Metanephros (tissue), 1 donor: ENCODE results near the gene CRYGD. TPM values are rescaled to one million over a fixed set of nuclear protein-coding genes. Genes with fewer than 3 reads are reported as not detected.

ENCODE experiments used
- total RNA-seq: library from RNA; depleted of rRNA; stranded (reverse); fragments of >200 nt; gene quantifications from one replicate; pipeline ENCODE4 v1.2.3, GENCODE V29; 2014

CRYGD gene
- not detected for total RNA-seq

GRCh38 chr2:208124013-208124715 lies at the start of gene CRYGD:
CRYGD (minus strand) TSS chr2:208124524; CDS start chr2:208124473, 51 bp downstream.

GRCh38 chr2:208163489-208163888 lies 39.2 kb upstream of the CRYGD start, which contains the start of gene CRYGA:
CRYGA (minus strand) TSS chr2:208163589; CDS start chr2:208163556, 33 bp downstream.

GRCh38 chr2:208146006-208146405 lies 21.7 kb upstream of the CRYGD start, which contains the start of gene CRYGB:
CRYGB (minus strand) TSS chr2:208146158; CDS start chr2:208146120, 38 bp downstream.

GRCh38 chr2:208129744-208130711 lies 5.7 kb upstream of the CRYGD start, which contains the start of gene CRYGC:
CRYGC (minus strand) TSS chr2:208129828; CDS start chr2:208129792, 36 bp downstream.

Other genes with a start within 250 kb of the CRYGD start
- 26.7 TPM for gene PLEKHM3, start 99.0 kb downstream of the CRYGD start, total RNA-seq
- not detected for gene CRYGC, start 5.3 kb upstream of the CRYGD start, total RNA-seq
- not detected for gene CRYGB, start 21.6 kb upstream of the CRYGD start, total RNA-seq
- gene CRYGA, start 39.1 kb upstream of the CRYGD start, total RNA-seq = not detected
- not detected for gene C2orf80, start 65.5 kb upstream of the CRYGD start, total RNA-seq
- 53.2 TPM for gene IDH1, start 130.5 kb upstream of the CRYGD start, total RNA-seq
- 40.1 TPM for gene PIKFYVE, start 141.7 kb upstream of the CRYGD start, total RNA-seq